WTC11 (cell line): ENCODE measurements around the gene CLPTM1.

Experiments
- CREB1 ChIP-seq: sonication (generic); formaldehyde crosslinking; IDR thresholded peaks from 2 replicates; pipeline ENCODE4 v1.8.0; 2023; ENCODE audit warnings: mild to moderate bottlenecking, missing genetic modification reagents
- CTCF ChIP-seq: fragments of 200-600 bp; IDR thresholded peaks from 2 replicates; pipeline ENCODE4 v1.8.0; 2022; ENCODE audit warnings: antibody characterized with exemption
- ERG ChIP-seq: fragments of 250-450 bp; sonication (Bioruptor Pico); IDR thresholded peaks from 2 replicates; pipeline ENCODE4 v1.8.0; 2021; ENCODE audit warnings: mild to moderate bottlenecking
- JUN ChIP-seq: sonication (generic); formaldehyde crosslinking; IDR thresholded peaks from 2 replicates; pipeline ENCODE4 v1.8.0; 2023; ENCODE audit warnings: mild to moderate bottlenecking, missing genetic modification reagents
- NFE2L1 ChIP-seq: sonication (generic); formaldehyde crosslinking; IDR thresholded peaks from 2 replicates; pipeline ENCODE4 v1.8.1; 2023; ENCODE audit warnings: missing genetic modification reagents
- RELA ChIP-seq: sonication (generic); formaldehyde crosslinking; IDR thresholded peaks from 2 replicates; pipeline ENCODE4 v1.8.1; 2022; ENCODE audit warnings: missing genetic modification reagents, mild to moderate bottlenecking, borderline replicate concordance
- TEAD4 ChIP-seq: sonication (generic); formaldehyde crosslinking; IDR thresholded peaks from 2 replicates; pipeline ENCODE4 v1.8.0; 2022; ENCODE audit warnings: mild to moderate bottlenecking, missing genetic modification reagents
- ZNF416 ChIP-seq: fragments of 250-450 bp; sonication (Bioruptor Pico); IDR thresholded peaks from 2 replicates; pipeline ENCODE4 v1.9.0; 2021; ENCODE audit warnings: mild to moderate bottlenecking, inconsistent platforms
- TF ChIP-seq, protein P1 (sequence below): sonication (generic); formaldehyde crosslinking; IDR thresholded peaks from 2 replicates; pipeline ENCODE4 v1.8.0; 2023; ENCODE audit warnings: missing genetic modification reagents, mild to moderate bottlenecking, borderline replicate concordance
- TF ChIP-seq, protein P2 (sequence below): sonication (generic); formaldehyde crosslinking; IDR thresholded peaks from 2 replicates; pipeline ENCODE4 v1.8.1; 2023; ENCODE audit warnings: mild to moderate bottlenecking, missing genetic modification reagents, moderate library complexity

- TF ChIP-seq, protein P1, sequence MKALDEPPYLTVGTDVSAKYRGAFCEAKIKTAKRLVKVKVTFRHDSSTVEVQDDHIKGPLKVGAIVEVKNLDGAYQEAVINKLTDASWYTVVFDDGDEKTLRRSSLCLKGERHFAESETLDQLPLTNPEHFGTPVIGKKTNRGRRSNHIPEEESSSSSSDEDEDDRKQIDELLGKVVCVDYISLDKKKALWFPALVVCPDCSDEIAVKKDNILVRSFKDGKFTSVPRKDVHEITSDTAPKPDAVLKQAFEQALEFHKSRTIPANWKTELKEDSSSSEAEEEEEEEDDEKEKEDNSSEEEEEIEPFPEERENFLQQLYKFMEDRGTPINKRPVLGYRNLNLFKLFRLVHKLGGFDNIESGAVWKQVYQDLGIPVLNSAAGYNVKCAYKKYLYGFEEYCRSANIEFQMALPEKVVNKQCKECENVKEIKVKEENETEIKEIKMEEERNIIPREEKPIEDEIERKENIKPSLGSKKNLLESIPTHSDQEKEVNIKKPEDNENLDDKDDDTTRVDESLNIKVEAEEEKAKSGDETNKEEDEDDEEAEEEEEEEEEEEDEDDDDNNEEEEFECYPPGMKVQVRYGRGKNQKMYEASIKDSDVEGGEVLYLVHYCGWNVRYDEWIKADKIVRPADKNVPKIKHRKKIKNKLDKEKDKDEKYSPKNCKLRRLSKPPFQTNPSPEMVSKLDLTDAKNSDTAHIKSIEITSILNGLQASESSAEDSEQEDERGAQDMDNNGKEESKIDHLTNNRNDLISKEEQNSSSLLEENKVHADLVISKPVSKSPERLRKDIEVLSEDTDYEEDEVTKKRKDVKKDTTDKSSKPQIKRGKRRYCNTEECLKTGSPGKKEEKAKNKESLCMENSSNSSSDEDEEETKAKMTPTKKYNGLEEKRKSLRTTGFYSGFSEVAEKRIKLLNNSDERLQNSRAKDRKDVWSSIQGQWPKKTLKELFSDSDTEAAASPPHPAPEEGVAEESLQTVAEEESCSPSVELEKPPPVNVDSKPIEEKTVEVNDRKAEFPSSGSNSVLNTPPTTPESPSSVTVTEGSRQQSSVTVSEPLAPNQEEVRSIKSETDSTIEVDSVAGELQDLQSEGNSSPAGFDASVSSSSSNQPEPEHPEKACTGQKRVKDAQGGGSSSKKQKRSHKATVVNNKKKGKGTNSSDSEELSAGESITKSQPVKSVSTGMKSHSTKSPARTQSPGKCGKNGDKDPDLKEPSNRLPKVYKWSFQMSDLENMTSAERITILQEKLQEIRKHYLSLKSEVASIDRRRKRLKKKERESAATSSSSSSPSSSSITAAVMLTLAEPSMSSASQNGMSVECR (CRISPR knock-in tag), result no peak
- no peak for TF ChIP-seq CTCF
- no peak for TF ChIP-seq RELA (CRISPR knock-in tag)
- TF ChIP-seq NFE2L1, result no peak
- no peak for TF ChIP-seq ZNF416 (CRISPR knock-in tag)
- no peak for TF ChIP-seq ERG (CRISPR knock-in tag)
- TF ChIP-seq JUN, result no peak
- no peak for TF ChIP-seq CREB1 (CRISPR knock-in tag)
- TF ChIP-seq, protein P2, sequence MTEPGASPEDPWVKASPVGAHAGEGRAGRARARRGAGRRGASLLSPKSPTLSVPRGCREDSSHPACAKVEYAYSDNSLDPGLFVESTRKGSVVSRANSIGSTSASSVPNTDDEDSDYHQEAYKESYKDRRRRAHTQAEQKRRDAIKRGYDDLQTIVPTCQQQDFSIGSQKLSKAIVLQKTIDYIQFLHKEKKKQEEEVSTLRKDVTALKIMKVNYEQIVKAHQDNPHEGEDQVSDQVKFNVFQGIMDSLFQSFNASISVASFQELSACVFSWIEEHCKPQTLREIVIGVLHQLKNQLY (CRISPR knock-in tag), result no peak
- TF ChIP-seq TEAD4 (CRISPR knock-in tag), result no peak
Observed at GRCh38 chr19:45008552-45008951, 53.4 kb downstream of the CLPTM1 start.
